GM12878 (cell line): ENCODE results near the gene ADCY7. TPM values are rescaled to one million over a fixed set of nuclear protein-coding genes. Genes with fewer than 3 reads are reported as not detected.
A peak's percentile ranks its signal among the peaks of the same experiment; 100 is the strongest.

Experiments used
- ATAC-seq: fragments of 200-7000 bp; cut with Tn5 transposase; 3 replicates; pipeline ENCODE4 v1.9.1; 2020; ENCODE audit warnings: mild to moderate bottlenecking, moderate library complexity
- BruUV-seq: library from RNA; stranded (reverse); fragments of 400-500 nt; replicated peaks from 2 replicates; lab custom pipeline; 2021; lab: Mats Ljungman, UMichigan
- CTCF ChIA-PET: fragments of 300-600 bp; sonication (Branson Sonifier 250); formaldehyde crosslinking; extraction: SDS; loops from one replicate; lab custom pipeline; 2021; ENCODE audit warnings: inconsistent platforms; lab: Yijun Ruan, JAX
- POLR2A ChIA-PET: fragments of 350-600 bp; formaldehyde crosslinking; extraction: SDS; loops from one replicate; lab custom pipeline; 2021; ENCODE audit warnings: inconsistent platforms; lab: Charles Lee
- RAD21 ChIA-PET: fragments of 300-600 bp; sonication (Branson Sonifier 250); formaldehyde crosslinking; loops from one replicate; lab custom pipeline; 2023; ENCODE audit warnings: antibody characterized with exemption; ENCODE audit not compliant: unreplicated experiment; lab: Charles Lee
- SMC1A ChIA-PET: fragments of 300-600 bp; sonication (Branson Sonifier 250); formaldehyde crosslinking; loops from one replicate; lab custom pipeline; 2023; ENCODE audit not compliant: unreplicated experiment, uncharacterized antibody; lab: Charles Lee
- DNase-seq: peaks from one replicate; pipeline ENCODE4 v3.0.0-alpha.2; 2011; ENCODE audit warnings: low read depth, low spot score
- FAIRE-seq: peaks from 3 replicates; lab custom pipeline; 2011; peaks lifted over from hg19 to GRCh38; lab: Jason Lieb, UNC
- H2AFZ ChIP-seq: 2 replicates; pipeline ENCODE4 v1.6.0; 2011; ENCODE audit warnings: low read depth, low read length, control low read depth; ENCODE audit not compliant: control insufficient read depth
- H3K27ac ChIP-seq: 2 replicates; pipeline ENCODE4 v1.5.1; 2011; ENCODE audit warnings: control low read depth; ENCODE audit not compliant: control insufficient read depth, insufficient read depth
- H3K27me3 ChIP-seq, 2 experiments: replicated peaks in 1 of 2; 2 replicates each; pipeline versions ENCODE4 v1.6.0 to v1.6.1; 2011; ENCODE audit warnings: low read length in 1 of 2; ENCODE audit not compliant: control insufficient read depth in 2 of 2, insufficient read depth in 2 of 2
- H3K36me3 ChIP-seq, 2 experiments: 2 replicates each; pipeline ENCODE4 v1.5.1; 2011; ENCODE audit warnings: low read length in 1 of 2; ENCODE audit not compliant: control insufficient read depth in 2 of 2, insufficient read depth in 2 of 2
- H3K4me1 ChIP-seq: 2 replicates; pipeline ENCODE4 v1.6.1; 2011; ENCODE audit warnings: mild to moderate bottlenecking, low read length, moderate library complexity, mixed read lengths; ENCODE audit not compliant: control insufficient read depth, insufficient read depth
- H3K4me2 ChIP-seq: 2 replicates; pipeline ENCODE4 v1.6.0; 2011; ENCODE audit warnings: control low read depth; ENCODE audit not compliant: control insufficient read depth, insufficient read depth
- H3K4me3 ChIP-seq: fragments of 200-600 bp; sonication (generic); 2 replicates; pipeline ENCODE4 v1.5.1; 2016
- H3K79me2 ChIP-seq: 2 replicates; pipeline ENCODE4 v1.6.0; 2011; ENCODE audit warnings: low read length; ENCODE audit not compliant: control insufficient read depth, insufficient read depth
- H3K9ac ChIP-seq: 2 replicates; pipeline ENCODE4 v1.8.0; 2011; ENCODE audit warnings: low read length, control low read depth, mixed read lengths; ENCODE audit not compliant: control insufficient read depth, insufficient read depth
- H3K9me3 ChIP-seq: replicated peaks from 3 replicates; pipeline ENCODE4 v1.5.1; 2011; ENCODE audit warnings: mild to moderate bottlenecking, low read length; ENCODE audit not compliant: control insufficient read depth, insufficient read depth
- H4K20me1 ChIP-seq: 2 replicates; pipeline ENCODE4 v1.6.0; 2011; ENCODE audit not compliant: control insufficient read depth, insufficient read depth
- CREM ChIP-seq: IDR thresholded peaks from 2 replicates; pipeline ENCODE4 v1.6.1; 2014; ENCODE audit warnings: antibody characterized with exemption, low read depth
- GABPA ChIP-seq: IDR thresholded peaks from 2 replicates; pipeline ENCODE4 v1.6.1; 2014; ENCODE audit warnings: antibody characterized with exemption, low read depth, mild to moderate bottlenecking, inconsistent platforms
- NR2C2 ChIP-seq: IDR thresholded peaks from 2 replicates; pipeline ENCODE4 v1.6.1; 2011; ENCODE audit warnings: borderline replicate concordance, low read depth; ENCODE audit not compliant: control insufficient read depth, insufficient read length
- RAD21 ChIP-seq: IDR thresholded peaks from 2 replicates; pipeline ENCODE4 v1.6.1; 2011; ENCODE audit warnings: mild to moderate bottlenecking, low read depth, low read length, moderate library complexity; ENCODE audit not compliant: insufficient read depth
- RFX5 ChIP-seq: IDR thresholded peaks from 2 replicates; pipeline ENCODE4 v1.6.1; 2011; ENCODE audit warnings: low read depth, low read length, improper control_type of control experiment
- SRF ChIP-seq, 2 experiments: IDR thresholded peaks; 2 replicates each; pipeline ENCODE4 v1.6.1; 2011; ENCODE audit warnings: low read depth in 2 of 2, low read length in 2 of 2, mild to moderate bottlenecking in 1 of 2, moderate library complexity in 1 of 2
- STAT3 ChIP-seq: IDR thresholded peaks from 2 replicates; pipeline ENCODE4 v1.6.1; 2011; ENCODE audit warnings: low read depth, low read length, improper control_type of control experiment
- SUZ12 ChIP-seq: fragments of 200-600 bp; sonication (generic); IDR thresholded peaks from one replicate; pipeline ENCODE4 v1.6.1; 2018; ENCODE audit warnings: antibody characterized with exemption, mild to moderate bottlenecking; ENCODE audit not compliant: unreplicated experiment
- TCF7 ChIP-seq: IDR thresholded peaks from 2 replicates; pipeline ENCODE4 v1.6.1; 2014; ENCODE audit warnings: antibody characterized with exemption, borderline replicate concordance
- YY1 ChIP-seq: IDR thresholded peaks from 2 replicates; pipeline ENCODE4 v1.6.1; 2011; ENCODE audit warnings: low read depth, mild to moderate bottlenecking, low read length
- ZNF217 ChIP-seq: fragments of 450-650 bp; IDR thresholded peaks from 2 replicates; pipeline ENCODE4 v1.6.1; 2017; ENCODE audit warnings: antibody characterized with exemption, mild to moderate bottlenecking
- ZSCAN29 ChIP-seq: fragments of 450-650 bp; IDR thresholded peaks from 2 replicates; pipeline ENCODE4 v1.6.1; 2017; ENCODE audit warnings: mild to moderate bottlenecking, moderate library complexity
- WGBS: methylation state at CpG from one replicate; pipeline ENCODE4 v1.1.6; 2016; ENCODE audit warnings: low lambda C conversion rate; ENCODE audit not compliant: insufficient replicate concordance, insufficient coverage; ENCODE audit errors: missing lambda C conversion rate; 5-methylcytosine and 5-hydroxymethylcytosine counted together
- in situ Hi-C: fragments of 300-500 bp; cut with MboI; formaldehyde crosslinking; loops from 9 replicates; pipeline ENCODE4 v1.14.3; 2018; ENCODE audit warnings: mixed read lengths
- intact Hi-C: fragments of 100-400 bp; cut with micrococcal nuclease; formaldehyde crosslinking; loops from one replicate; pipeline ENCODE4 v1.14.2; 2022; ENCODE audit not compliant: unreplicated experiment
- polyA plus RNA-seq, 11 experiments: library from polyadenylated mRNA; depleted of rRNA in 4 of 11; unstranded in 6 of 11; stranded (reverse) in 5 of 11; fragments of >200 nt; fragmentation: Nextera tagmentation in 4 of 11; fragmentation: Illumina TruSeq in 1 of 11; extraction: Ambion mirVana in 4 of 11; extraction: Trizol in 1 of 11; gene quantifications; 1 replicate in 1 of 11; 2 replicates in 10 of 11; pipeline versions ENCODE4 v1.2.1 to v1.2.3, GENCODE V29; 2011 to 2016; ENCODE audit warnings: inconsistent platforms in 2 of 11, missing spikeins in 2 of 11, low read depth in 1 of 11
- total RNA-seq, 4 experiments: library from RNA; depleted of rRNA in 3 of 4; stranded (reverse); fragments of >200 nt in 3 of 4; fragmentation: Illumina TruSeq in 1 of 4; extraction: Trizol in 1 of 4; gene quantifications; 2 replicates each; pipeline versions ENCODE4 v1.2.1 to v1.2.3, GENCODE V29; 2013 to 2021
- TF ChIP-seq, protein P1 (sequence below): fragments of 450-650 bp; formaldehyde crosslinking; IDR thresholded peaks from 2 replicates; pipeline ENCODE4 v1.4.0; 2020; ENCODE audit warnings: mild to moderate bottlenecking, moderate library complexity
- TF ChIP-seq, protein P2 (sequence below): fragments of 450-650 bp; IDR thresholded peaks from 2 replicates; pipeline ENCODE4 v1.6.1; 2017; ENCODE audit warnings: mild to moderate bottlenecking, low read depth, inconsistent platforms; ENCODE audit not compliant: poor library complexity, severe bottlenecking

Gene ADCY7
- total and polyA plus RNA-seq, 10 of the 15 experiments (the other 5 are each of a cell fraction or from before 2014, with no cell fraction given): 1.2 to 87.9 (median 24.4) TPM

DNA sequence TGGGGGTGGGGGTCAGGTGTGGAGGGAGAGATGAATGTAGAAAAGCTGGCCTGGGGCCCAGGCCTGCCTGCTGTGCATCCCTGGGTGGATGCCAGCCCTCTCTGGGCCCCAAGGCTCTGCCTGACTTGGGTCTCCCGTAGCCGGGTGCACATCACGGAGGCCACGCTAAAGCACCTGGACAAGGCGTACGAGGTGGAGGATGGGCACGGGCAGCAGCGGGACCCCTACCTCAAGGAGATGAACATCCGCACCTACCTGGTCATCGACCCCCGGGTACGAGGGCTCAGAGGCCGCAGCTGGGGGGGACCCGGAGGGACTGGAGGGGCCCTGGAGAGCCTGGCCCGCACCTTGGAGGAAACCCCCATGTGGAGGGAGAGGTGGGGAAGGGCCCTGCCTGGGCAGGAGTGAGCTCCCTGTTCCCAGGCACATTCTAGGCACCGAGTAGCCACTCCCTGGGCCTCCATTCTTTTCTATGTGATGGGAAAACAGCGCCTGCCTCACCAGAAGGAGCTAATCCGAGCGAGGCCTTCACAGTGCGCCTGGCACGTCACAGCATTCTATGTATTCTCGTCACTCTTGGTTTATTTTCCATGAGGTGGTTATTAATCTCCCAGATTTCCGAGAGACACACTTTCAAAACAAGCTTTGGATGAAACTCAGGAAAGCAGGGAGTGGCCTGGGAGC is 34.7 kb downstream of the ADCY7 start:
- H4K20me1 ChIP-seq: no peaks in the 10 kb centered on the region
- RAD21 ChIA-PET: no interaction called here
- H2AFZ ChIP-seq: no peak overlapping the region
- CTCF ChIA-PET: no interaction called here
- H3K9ac ChIP-seq: no peak overlapping the region
- no peak overlapping the region for H3K27ac ChIP-seq
- POLR2A ChIA-PET: no interaction called here
- ATAC-seq (no peak), FAIRE-seq (no peak), DNase-seq (no peak)
- peaks cover 11 to 29% of the 10 kb centered on the region in 2 experiments for H3K36me3 ChIP-seq
- no peaks in the 10 kb centered on the region for H3K27me3 ChIP-seq
- H3K4me1 ChIP-seq: no peaks in the 10 kb centered on the region
- H3K9me3 ChIP-seq: no peaks in the 10 kb centered on the region
- SMC1A ChIA-PET: interaction anchor here (0.6 kb wide), 1 partner anchor 26 kb away, joined by 3 read pairs; no protein-coding TSS in a partner anchor
- no peak overlapping the region for H3K4me2 ChIP-seq
- H3K79me2 ChIP-seq: no peaks in the 10 kb centered on the region
- BruUV-seq: TSS peak; percentile 29
- 98% methylated on average over 23 of the region's 23 CpGs for WGBS
- no peak overlapping the region for H3K4me3 ChIP-seq
- intact Hi-C loops (no loop called here), in situ Hi-C loops (no loop called here)
- TF ChIP-seq SUZ12: no peak
- no peak for TF ChIP-seq ZNF217
- no peak for TF ChIP-seq STAT3
- TF ChIP-seq RAD21: no peak
- no peak for TF ChIP-seq RFX5
- TF ChIP-seq GABPA: no peak
- no peak for TF ChIP-seq YY1
- TF ChIP-seq, protein P1, sequence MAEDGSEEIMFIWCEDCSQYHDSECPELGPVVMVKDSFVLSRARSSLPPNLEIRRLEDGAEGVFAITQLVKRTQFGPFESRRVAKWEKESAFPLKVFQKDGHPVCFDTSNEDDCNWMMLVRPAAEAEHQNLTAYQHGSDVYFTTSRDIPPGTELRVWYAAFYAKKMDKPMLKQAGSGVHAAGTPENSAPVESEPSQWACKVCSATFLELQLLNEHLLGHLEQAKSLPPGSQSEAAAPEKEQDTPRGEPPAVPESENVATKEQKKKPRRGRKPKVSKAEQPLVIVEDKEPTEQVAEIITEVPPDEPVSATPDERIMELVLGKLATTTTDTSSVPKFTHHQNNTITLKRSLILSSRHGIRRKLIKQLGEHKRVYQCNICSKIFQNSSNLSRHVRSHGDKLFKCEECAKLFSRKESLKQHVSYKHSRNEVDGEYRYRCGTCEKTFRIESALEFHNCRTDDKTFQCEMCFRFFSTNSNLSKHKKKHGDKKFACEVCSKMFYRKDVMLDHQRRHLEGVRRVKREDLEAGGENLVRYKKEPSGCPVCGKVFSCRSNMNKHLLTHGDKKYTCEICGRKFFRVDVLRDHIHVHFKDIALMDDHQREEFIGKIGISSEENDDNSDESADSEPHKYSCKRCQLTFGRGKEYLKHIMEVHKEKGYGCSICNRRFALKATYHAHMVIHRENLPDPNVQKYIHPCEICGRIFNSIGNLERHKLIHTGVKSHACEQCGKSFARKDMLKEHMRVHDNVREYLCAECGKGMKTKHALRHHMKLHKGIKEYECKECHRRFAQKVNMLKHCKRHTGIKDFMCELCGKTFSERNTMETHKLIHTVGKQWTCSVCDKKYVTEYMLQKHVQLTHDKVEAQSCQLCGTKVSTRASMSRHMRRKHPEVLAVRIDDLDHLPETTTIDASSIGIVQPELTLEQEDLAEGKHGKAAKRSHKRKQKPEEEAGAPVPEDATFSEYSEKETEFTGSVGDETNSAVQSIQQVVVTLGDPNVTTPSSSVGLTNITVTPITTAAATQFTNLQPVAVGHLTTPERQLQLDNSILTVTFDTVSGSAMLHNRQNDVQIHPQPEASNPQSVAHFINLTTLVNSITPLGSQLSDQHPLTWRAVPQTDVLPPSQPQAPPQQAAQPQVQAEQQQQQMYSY (CRISPR knock-in tag): no peak
- TF ChIP-seq, protein P2, sequence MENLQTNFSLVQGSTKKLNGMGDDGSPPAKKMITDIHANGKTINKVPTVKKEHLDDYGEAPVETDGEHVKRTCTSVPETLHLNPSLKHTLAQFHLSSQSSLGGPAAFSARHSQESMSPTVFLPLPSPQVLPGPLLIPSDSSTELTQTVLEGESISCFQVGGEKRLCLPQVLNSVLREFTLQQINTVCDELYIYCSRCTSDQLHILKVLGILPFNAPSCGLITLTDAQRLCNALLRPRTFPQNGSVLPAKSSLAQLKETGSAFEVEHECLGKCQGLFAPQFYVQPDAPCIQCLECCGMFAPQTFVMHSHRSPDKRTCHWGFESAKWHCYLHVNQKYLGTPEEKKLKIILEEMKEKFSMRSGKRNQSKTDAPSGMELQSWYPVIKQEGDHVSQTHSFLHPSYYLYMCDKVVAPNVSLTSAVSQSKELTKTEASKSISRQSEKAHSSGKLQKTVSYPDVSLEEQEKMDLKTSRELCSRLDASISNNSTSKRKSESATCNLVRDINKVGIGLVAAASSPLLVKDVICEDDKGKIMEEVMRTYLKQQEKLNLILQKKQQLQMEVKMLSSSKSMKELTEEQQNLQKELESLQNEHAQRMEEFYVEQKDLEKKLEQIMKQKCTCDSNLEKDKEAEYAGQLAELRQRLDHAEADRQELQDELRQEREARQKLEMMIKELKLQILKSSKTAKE: no peak
- no peak for TF ChIP-seq TCF7
- TF ChIP-seq CREM: no peak
- TF ChIP-seq SRF (IDR thresholded peaks at IDR 0.05; ENCODE audit: low read depth in 2 of 2, low read length in 2 of 2): no peak
- no peak for TF ChIP-seq ZSCAN29
- no peak for TF ChIP-seq NR2C2
